ENCODE measurements around the gene CCDC24.

- no peak for TF ChIP-seq POLR2AphosphoS5 (IDR thresholded peaks at IDR 0.05; ENCODE audit: insufficient read depth, low read depth, low read length)
- no peak for TF ChIP-seq POLR2A (IDR thresholded peaks at IDR 0.05; ENCODE audit: low read depth, low read length)
- TF ChIP-seq FOS (IDR thresholded peaks at IDR 0.05; ENCODE audit: borderline replicate concordance, insufficient read depth, low read length), result no peak
Observed at GRCh38 chr1:43969416-43969745, 22.0 kb upstream of the CCDC24 start.

All from endothelial cell of umbilical vein (primary cell).